ENCODE measurements around the gene NLGN4Y. TPM values are rescaled to one million over a fixed set of nuclear protein-coding genes. Genes with fewer than 3 reads are reported as not detected.

The NLGN4Y gene
- total RNA-seq (2014; rRNA removed; shearing (Covaris generic)), result 2.1 and 6.9 TPM in 2 replicates
- polyA plus RNA-seq (2015; cell fraction: cytosol; rRNA removed), result 2.4 and 4.7 TPM in 2 replicates
- 4.2 and 5.7 TPM in 2 replicates for polyA plus RNA-seq (2015; cell fraction: nucleus; rRNA removed)

GRCh38 chrY:14524272-14525231, at the start of gene NLGN4Y:
Gene NLGN4Y (plus strand): TSS chrY:14524529. CDS start chrY:14622120, 97,591 bp downstream.
- peak; percentile 21 for DNase-seq (ENCODE audit: low read depth)

DNA sequence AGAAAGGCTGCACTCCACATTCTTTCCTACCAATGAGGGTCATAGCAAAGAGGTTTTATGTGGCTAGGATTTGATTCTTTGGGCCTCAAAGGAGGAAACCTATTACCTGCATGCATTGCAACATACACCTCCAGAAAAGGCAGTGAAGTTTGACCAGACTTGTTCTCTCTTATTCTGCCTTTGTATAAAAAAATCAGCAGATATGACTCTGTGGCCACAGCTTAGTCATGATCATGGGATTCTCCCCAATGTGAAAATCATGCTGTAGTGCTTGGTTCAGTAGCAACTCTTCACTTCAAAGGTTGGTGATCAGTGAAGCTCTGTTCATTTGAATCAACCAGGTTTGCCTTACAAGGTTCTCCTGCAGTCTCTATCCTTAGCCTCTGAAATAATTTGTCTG, 38.4 kb upstream of the NLGN4Y start:
- DNase-seq (ENCODE audit: low read depth), result no peak

DNA sequence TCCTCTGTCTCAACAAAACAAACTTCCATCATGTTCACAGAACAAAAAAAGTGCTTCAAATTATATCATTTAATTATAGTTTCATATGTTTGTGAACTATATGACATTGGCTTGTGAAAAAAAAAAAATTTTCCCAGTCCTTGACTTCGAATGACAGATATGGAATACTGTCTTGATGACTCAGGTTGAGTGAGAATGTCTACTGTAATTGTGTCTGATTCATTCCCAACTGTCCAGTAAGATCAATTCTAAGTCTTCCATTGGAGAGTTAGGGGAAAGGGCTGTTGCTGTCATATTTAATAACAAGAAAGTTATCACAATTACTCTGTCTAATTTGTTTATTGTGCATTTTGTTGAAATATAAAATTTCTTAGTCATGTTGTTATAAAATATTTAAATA, 34.1 kb upstream of the NLGN4Y start:
- DNase-seq (ENCODE audit: low read depth), result no peak

GRCh38 chrY:14498071-14498470, 26.3 kb upstream of the NLGN4Y start:
- no peak for DNase-seq (ENCODE audit: low read depth)

- no peak for DNase-seq (ENCODE audit: low read depth)
Observed at GRCh38 chrY:14504592-14504991, 19.7 kb upstream of the NLGN4Y start.

GRCh38 chrY:14522379-14522950, 1.9 kb upstream of the NLGN4Y start:
- DNase-seq (ENCODE audit: low read depth), result no peak

- DNase-seq (ENCODE audit: low read depth), result no peak
Observed at GRCh38 chrY:14523491-14524271, 648 bp upstream of the NLGN4Y start.

GRCh38 chrY:14525315-14525714, 986 bp downstream of the NLGN4Y start:
- peak; percentile 2 for DNase-seq (ENCODE audit: low read depth)

- DNase-seq (ENCODE audit: low read depth), result peak; percentile 49
Observed at GRCh38 chrY:14528361-14528760, 4.0 kb downstream of the NLGN4Y start.

DNA sequence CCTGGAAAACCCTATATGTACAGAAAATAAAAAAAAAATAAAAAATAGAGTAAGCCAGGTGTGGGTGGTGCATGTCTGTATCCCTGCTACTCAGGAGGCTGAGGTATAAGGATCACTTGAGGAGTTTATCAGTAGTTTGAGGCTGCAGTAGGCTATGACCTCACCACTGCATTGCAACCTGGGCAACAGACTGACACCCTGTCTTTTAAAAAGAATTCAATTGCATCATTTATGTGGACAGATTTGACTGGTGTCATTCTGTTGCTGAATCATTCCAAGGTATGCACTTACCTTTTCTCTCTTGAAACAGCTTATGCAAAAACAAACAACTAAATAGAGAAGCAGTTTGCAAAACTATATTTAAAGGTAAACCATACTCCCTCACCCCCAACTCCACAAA, 12.4 kb downstream of the NLGN4Y start:
- DNase-seq (ENCODE audit: low read depth), result no peak

- no peak for DNase-seq (ENCODE audit: low read depth)
Observed at GRCh38 chrY:14543506-14543905, 19.2 kb downstream of the NLGN4Y start.

- DNase-seq (ENCODE audit: low read depth), result no peak
Observed at GRCh38 chrY:14581294-14581693, 57.0 kb downstream of the NLGN4Y start.

DNA sequence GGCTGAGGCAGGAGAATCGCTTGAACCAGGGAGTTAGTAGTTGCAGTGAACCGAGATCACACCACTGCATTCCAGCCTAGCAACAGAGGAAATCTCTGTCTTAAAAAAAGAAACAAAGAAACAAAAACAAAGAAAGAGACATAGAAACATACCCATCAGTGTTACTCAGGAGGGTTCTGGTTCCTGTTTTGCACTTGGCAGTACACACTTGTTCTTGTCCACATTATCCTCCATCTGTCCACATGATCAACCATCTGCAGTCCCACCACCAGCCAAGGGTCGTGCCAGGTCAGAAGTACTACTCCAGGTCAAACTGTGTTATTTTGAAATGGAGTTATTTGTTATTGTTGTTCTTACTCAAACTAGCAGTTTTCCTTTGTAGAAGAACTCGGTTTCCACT, 62.4 kb downstream of the NLGN4Y start:
- no peak for DNase-seq (ENCODE audit: low read depth)

- DNase-seq (ENCODE audit: low read depth), result no peak
Observed at GRCh38 chrY:14601372-14601771, 77.0 kb downstream of the NLGN4Y start.

- DNase-seq (ENCODE audit: low read depth), result no peak
Observed at GRCh38 chrY:14617625-14618024, 93.3 kb downstream of the NLGN4Y start.

DNA sequence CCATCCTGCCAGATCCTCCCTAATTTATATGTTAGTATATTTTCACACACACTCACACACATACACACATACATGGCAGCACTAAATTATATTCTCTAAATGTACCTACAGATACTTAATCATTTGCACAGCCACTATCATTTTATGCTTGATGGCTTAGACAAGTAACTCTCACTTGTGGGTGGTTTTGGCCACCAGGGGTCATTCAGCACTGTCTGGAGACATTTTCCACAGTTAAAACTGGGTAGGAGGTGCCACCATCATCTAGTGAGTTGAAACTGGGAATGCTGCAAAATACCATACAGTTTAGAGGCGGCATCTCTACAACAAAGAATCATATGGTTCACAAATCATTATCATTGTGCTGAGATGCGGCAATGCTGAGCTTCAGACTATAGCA, 94.2 kb downstream of the NLGN4Y start:
- no peak for DNase-seq (ENCODE audit: low read depth)

GRCh38 chrY:14628208-14628607, 103.9 kb downstream of the NLGN4Y start:
- no peak for DNase-seq (ENCODE audit: low read depth)

- peak; percentile 28 for DNase-seq (ENCODE audit: low read depth)
Observed at GRCh38 chrY:14631676-14632075, 107.3 kb downstream of the NLGN4Y start.

DNA sequence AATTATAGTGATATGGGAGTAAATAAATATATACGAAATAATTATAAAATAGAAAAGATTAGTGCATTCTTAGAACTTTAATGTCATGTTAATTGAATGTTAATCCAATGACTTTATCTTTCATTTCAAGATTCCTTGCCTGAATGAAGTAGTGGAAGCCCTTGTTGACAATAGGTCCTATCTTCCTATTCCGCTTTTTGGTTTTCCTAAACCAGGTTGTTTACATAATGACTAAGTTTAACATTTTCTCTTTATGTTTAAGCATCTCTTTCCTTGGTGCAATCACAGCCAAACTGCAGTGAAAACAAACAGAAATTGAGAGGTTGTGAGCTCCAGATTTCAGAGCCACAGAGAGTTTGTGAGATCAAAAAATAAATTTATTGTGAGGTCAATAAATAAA, 109.4 kb downstream of the NLGN4Y start:
- DNase-seq (ENCODE audit: low read depth), result no peak

GRCh38 chrY:14634954-14635353, 110.6 kb downstream of the NLGN4Y start:
- DNase-seq (ENCODE audit: low read depth), result no peak

GRCh38 chrY:14637551-14637950, 113.2 kb downstream of the NLGN4Y start:
- no peak for DNase-seq (ENCODE audit: low read depth)

GRCh38 chrY:14641853-14642252, 117.5 kb downstream of the NLGN4Y start:
- DNase-seq (ENCODE audit: low read depth), result no peak

Measured in HT1080 (cell line).